GM21576 (cell line): ENCODE results near the gene ANO8.
"Not testable (repeated sequence)": the region's sequence is repeated elsewhere in the genome, so short reads cannot be mapped to it uniquely, and the experiment has no call there.

Experiments used
- ATAC-seq: cut with Tn5 transposase; IDR thresholded peaks from one replicate; pipeline ENCODE4 v1.9.1; 2021; ENCODE audit warnings: mild to moderate bottlenecking, moderate library complexity; ENCODE audit not compliant: unreplicated experiment

Gene ANO8, protein sequence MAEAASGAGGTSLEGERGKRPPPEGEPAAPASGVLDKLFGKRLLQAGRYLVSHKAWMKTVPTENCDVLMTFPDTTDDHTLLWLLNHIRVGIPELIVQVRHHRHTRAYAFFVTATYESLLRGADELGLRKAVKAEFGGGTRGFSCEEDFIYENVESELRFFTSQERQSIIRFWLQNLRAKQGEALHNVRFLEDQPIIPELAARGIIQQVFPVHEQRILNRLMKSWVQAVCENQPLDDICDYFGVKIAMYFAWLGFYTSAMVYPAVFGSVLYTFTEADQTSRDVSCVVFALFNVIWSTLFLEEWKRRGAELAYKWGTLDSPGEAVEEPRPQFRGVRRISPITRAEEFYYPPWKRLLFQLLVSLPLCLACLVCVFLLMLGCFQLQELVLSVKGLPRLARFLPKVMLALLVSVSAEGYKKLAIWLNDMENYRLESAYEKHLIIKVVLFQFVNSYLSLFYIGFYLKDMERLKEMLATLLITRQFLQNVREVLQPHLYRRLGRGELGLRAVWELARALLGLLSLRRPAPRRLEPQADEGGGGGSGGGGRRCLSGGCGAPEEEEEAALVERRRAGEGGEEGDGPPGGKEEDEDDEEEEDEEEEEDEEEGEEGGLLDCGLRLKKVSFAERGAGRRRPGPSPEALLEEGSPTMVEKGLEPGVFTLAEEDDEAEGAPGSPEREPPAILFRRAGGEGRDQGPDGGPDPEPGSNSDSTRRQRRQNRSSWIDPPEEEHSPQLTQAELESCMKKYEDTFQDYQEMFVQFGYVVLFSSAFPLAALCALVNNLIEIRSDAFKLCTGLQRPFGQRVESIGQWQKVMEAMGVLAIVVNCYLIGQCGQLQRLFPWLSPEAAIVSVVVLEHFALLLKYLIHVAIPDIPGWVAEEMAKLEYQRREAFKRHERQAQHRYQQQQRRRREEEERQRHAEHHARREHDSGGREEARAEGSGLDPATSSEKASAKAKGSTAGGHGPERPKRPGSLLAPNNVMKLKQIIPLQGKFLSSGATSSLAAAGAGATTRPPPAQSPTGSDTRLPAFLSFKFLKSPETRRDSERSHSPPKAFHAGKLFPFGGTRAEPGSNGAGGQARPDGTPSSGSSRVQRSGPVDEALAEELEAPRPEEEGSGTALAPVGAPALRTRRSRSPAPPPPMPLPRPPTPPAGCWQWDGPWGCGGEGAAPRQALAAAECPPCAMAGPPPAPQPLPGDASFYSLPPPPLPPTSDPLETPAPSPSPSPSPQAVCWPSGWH

DNA sequence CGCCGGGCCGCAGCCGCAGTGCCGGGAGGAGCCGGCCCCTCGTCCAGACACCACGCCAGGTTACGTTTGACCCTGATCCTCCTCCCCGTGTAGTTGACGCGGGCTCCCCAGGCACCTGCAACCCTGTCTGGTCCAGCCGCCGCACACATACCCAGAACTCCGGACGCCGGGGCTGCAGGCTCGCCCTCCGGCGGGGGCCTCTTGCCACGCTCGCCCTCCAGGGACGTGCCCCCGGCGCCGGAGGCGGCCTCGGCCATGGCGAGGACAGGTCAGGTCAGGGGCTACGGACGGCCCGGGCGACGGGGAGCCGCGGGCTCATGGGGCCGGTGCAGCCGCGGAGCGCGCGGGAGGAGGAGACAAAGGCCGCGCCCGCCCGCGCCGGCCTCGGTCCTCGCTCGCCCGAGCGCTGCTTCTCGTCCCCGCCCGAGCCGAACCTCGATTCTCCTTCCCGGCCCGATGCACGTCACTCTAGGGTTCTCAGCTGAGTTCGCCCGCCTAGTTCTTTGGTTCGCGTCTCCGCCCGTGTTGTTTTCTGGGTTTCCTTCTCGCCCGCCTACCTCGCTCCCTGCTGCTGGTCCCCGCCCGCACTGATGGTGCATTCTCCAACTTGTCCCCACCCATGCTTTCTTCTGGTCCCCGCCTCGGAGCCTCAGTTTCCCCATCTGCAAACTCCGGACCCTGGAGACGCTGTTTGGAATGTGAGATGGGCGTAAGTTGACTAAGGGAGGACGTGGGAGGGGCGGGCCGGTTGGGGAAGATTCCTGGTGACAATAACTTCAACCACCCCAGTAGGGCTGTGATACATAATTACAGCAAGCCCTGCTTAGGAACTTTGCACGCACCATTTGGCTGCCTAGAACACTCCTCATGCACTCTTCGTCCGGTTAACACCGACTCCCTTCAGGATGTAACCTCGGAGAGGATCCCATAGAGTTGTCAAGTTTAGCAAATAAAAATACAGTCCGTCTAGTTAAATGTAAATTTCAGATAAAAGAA lies at the start of gene ANO8:
Gene ANO8 (minus strand): TSS at position 442 of the 996 bp plus-strand sequence. CDS start 185 bp downstream, at position 257.
- peak; percentile 35 for ATAC-seq

DNA sequence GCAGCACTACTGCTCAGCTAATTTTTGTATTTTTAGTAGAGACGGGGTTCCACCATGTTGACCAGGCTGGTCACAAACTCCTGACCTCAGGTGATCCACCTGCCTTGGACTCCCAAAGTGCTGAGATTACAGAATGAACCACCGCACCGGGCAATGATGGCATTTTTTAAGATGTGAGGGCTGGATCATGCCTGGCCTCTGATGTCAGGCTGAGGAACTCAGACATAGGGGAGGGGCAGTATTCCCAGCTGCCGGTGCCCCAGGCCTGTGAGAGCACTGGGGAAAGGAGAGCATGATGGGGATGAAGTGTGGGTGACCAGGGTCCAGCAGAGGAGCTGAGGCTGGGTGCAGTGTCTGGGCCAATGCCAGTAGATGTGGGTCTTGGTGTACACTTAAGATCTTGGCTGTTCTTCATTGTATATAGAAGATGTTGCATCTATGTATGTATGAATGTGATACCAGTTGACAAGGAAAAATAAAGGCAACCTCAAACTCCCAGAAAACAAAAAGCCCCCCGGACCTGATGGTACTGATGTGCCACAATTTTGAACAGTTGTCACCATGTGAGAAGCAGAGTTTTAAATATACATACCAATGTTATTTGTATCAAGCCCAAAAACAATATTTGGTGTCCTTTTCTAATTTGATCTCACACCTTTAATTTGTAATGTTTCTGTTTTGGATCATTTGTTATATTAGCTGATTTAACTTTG lies 45.9 kb upstream of the ANO8 start:
- no peak for ATAC-seq

DNA sequence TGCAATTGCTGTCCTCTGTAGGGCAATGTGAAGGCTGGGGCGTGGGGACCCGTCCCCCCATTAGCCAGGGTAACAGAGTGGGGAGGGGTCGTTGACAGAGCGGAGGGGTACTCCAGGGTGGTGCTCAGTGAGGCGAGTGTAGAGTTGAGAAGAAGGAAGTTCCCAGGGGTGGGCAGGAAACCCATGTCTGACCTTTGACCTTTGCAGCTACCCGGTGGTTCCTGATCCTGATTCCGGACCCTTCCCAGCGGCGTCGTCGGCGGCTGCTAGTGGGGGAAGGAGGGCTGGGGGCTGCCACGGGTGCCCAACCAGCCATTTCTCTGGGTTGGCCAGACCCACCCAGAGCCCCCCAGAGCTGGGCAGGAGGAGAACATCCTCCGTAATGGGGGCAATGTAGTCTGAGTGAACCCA lies 44.6 kb upstream of the ANO8 start:
- ATAC-seq = no peak

DNA sequence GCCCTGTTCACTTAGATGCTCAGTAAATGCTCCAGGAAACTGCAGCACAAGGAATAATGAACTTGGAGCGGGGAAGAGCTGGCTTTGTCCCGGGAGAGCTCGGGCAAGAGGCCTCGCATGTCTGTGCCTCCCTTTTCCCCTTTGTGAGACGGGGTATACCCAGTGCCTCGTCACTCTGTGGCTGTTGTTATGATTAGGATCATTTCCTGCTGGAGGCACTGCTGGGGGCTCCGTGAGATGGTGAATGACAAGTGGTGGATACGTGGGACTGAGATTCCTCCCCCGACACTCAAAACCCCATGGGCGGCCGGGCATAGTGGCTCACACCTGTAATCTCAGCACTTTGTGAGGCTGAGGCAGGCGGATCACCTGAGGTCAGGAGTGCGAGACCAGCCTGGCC lies 43.6 kb upstream of the ANO8 start:
- no peak for ATAC-seq

DNA sequence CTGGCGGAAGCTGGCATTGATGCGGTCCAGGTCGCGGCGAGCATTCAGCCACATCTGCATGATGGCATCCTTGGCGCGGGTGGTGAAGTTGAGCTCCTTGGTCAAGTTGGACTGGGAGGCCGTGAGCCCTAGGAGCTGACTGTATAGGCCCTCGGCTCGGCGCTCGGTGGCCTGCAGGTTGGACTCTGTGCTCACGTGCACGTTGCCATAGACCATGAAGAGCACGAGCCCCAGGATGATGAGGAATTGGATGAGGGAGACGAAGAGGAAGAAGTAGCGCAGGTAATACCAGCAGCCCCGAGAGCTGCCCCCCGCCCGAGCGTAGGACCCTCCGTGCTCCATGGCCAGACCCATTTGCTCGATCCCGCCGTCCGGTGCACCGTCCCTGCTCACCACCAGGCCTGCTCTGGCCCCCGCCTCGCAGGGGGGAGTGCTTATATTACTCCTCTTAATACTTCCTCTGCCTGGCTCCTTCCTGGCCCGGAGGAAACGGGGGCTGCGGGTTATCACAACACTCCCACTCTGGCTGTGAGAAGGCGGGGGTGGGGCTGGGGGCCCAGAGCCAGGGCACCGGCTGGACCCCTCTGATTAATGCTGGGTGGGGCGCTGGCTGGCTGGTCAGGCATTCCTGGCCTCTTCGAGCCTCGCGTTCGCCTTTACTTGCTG lies 42.4 kb upstream of the ANO8 start, which contains the start of gene PLVAP:
Gene PLVAP (minus strand): TSS at position 408 of the 666 bp plus-strand sequence. CDS start 54 bp downstream, at position 354.
- no peak for ATAC-seq

DNA sequence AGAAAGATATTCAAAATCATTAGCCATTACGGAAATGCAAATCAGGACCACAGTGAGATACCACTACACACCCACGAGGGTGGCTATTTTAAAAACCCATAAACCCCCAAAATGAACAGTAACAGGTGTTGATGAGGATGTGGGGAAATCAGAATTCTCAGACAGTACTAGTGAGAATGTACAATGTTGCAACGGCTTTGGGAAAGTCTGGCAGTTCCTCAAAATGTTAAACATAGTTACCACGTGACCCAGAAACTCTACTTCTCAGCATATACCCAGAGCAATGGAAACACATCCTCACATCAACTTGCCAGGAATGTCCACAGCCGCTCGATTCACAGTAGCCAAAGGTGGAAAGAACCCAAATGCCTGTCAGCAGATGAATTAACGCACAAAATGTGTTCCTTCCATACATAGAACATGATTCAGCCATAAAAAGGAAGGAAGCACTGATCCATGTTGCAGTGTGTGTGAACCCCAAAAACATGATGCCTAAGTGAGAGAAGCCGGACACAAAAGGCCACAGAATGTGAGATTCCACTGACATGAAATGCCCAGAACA lies 35.5 kb upstream of the ANO8 start:
- ATAC-seq = peak; percentile 75

DNA sequence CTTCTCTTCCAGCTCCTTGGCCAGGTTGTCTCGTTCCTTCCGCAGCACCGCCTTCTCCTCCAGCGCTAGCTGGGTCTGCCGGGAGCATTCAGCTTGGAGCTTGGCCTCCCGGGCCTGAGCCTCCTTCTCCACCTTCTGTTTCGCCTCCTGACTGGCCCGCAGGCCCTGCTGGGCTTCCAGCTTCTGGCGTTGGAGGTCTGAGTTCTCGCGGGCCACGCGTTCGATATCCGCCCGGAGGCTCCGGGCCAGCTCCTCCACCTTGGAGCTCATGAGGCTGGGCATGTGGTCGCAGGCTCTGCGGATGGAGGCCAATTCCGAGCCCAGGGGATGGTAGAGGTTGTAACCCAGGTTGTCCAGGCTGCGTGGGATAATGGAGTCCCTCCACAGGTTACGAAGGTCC lies 30.7 kb upstream of the ANO8 start:
- no peak for ATAC-seq

DNA sequence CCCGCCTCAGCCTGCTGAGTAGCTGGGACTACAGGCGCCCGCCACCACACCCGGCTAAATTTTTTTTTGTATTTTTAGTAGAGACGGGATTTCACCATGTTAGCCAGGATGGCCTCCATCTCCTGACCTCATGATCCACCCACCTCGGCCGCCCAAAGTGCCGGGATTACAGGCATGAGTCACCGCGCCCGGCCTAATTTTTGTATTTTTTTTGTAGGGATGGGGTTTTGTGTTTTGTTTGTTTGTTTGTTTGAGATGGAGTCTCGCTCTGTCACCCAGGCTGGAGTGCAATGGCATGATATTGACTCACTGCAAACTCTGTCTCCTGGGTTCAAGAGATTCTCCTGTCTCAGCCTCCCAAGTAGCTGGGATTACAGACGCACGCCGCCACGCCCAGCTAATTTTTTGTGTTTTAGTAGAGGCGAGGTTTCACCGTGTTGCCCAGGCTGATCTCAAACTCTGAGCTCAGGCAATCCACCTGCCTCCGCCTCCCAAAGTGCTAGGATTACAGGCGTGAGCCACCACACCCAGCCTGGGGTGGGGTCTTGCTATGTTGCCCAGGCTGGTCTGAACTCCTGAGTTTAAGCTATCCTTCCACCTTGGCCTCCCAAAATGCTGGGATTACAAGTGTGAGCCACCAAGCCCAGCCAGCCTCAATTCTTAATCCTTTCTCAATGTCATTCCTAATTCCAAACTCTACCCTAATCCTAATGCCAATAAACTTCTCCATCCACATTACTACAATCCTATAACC lies 29.4 kb upstream of the ANO8 start:
- not testable (repeated sequence) for ATAC-seq

DNA sequence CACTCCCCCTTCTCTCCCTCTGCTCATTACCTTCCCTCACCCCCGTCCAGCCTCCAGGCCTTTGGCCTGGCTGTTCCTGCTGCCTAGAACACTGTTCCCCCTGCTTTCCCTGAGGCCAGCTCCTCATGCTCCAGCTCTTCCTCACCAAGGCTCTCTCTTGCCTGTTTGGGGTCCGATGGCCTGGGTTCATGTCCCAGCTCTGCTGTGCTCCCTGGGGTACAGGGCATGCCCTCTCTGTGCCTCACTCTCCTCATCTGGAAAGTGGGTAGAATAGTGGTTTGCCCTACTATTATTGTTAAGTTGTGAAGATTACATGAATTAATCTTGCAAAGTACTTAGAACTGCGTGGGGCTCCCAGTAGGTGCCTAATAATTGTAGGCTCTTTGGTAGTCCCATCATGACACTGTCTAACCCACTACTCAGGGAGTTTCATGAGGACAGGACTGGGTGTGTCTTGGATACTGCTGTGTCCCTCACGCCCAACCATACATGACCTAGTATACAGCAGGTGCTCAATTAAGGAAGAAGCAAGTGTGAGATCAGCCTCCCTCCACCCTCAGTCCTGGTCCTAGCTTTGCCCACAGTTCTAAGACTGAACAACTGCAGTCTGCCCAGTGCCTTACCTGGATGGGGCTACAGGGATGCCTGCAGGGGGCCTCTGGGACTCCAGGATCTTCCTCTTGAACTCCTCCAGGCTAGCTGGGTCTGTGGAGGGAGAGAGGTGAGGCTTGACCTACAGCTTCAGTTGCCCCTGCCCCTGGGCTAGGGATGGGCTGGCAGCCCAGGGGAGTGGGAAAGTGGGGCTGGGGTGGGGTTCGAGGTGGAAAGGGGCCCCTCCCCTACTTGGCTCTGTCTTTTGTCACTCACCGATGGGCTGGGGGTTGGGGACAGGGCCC lies 25.5 kb upstream of the ANO8 start:
- no peak for ATAC-seq

DNA sequence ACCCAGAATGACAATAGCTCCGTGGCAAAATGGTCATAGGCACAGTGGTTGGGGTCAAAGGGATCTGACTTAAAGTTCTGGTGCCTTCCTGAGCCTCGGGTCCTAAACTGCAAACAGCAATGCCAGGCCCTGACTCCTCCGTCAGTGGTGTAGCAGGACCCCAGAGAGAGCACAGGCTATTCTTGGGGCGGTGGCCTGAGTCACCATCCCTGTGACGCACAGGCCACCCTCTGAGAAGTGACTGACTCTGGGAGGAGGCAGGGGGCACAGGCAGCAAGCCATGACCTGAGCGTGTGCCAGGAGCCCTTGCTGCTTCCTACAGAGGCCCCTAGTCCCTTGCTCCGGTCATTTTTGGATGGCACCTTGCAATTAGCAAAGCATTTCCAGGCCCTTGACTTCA lies 23.7 kb upstream of the ANO8 start:
- no peak for ATAC-seq

DNA sequence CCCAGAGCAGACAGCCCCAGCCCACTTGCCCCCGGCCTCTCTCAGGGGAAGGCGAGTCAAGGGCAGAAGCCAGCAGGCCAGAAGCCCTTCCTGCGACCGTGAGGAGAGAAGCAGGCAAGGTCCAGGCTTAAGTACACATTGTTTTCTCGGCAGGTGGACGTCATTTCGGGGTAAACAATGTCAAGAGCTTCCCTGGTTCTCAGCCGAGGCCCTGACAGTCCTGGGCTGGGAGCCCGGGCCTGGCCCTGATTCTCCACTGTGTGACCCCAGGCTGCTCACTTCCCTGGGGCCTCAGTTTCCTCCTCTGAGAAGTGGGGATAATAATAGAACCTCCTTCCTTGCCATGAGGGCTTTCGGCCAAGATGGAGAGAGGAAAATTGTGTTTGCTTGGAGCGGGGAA lies 23.1 kb upstream of the ANO8 start:
- no peak for ATAC-seq

DNA sequence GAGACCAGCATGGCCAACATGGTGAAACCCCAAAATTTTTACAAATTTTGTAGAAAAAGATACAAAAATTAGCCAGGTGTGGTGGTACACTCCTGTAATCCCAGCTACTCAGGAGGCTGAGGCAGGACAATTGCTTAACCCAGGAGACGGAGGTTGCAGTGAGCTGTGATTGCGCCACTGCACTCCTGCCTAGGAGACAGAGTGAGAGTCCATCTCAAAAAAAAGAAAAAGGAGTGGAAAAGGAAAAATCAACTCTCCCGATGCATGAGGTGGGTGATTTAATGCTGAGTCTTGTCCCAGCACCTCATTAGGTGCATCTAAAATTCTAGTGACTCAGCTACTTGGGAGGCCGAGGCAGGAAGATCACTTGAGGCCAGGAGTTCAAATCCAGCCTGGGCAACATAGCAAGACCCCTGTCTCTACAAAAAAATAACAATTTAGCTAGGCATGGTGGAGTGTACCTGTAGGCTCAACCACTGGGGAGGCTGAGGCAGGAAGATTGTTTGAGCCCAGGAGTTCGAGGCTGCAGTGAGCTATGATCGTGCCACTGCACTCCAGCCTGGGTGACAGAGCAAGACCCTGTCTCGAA lies 22.5 kb upstream of the ANO8 start:
- ATAC-seq = no peak

DNA sequence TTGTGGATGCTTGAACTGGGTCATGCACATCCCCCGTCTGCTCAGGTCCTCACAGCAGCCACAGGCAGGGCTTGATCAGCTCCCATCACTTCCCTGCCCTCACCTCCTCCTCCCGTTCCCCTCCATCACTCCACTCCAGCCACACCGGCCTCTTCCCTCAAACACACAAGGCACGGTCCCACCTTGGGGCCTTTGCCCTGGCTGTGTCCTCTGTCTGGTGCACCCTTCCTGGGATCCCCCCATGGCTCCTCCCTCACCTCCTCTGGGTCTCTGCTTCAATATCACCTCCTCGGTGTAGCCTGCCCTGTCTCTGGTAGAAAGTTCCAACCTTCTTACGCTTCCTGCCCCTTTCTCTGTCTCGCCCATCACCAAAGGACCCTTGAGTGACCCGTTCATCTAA lies 18.7 kb upstream of the ANO8 start:
- ATAC-seq = no peak

DNA sequence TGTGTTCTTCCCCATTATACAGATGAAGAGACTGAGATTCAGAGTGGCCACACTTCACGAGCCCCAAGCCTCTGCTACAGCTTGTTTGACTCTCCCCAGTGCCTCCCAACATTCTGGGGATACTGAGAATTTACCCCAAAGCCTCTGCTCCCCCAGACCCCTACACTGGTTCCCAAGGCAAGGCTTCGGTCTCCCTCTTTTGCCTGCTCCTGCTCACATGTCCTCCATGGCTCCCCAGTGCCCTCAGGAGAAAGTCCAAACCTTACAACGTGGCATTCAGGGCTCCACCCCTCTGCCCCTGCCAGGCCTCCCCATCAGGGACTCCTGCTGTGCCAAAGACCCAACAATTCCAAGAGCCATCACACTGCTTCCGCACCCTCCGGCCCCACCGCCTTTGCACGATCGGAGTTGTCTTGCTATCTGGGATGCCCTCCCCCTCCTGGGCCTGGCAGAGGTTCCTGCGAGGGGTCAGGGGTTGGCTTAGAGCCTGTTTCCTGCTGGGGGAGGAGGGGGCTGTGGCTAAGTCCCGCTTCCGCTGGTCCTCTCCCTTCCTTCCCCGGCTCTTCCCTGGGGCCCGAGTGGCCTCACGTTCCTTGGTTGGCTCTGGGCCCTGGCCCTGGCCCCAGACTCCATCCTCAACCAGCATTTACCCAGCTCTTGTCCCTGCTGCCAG lies 18.1 kb upstream of the ANO8 start:
- no peak for ATAC-seq

DNA sequence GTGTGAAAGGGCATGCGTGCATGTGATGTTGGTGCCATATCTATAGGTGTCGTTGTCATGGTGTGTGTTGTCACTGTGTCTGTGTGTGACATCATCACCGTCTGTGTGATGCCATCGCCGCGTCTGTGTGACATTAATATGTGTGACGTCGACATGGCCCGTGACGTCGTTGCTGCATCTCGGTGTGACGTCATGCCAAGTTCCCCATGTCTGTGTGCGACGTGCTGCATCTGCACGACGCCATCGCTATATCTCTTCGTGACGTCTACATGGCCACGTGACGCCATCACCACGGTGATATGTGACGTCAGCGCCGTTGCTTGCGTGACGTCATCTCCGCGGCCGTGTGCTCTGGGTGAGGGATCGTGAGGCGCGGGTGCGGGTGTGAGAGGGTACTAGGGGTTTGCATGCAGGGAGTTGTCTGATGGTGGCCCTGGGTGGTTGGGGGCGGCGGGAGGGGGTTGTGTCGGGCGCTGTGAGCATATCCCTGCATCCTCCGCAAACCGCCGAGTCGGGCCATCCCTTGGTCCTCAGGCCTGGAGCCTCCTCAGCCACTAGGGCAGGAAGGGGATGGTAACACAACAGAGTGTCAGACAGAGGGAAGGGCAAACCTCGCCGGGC lies 17.3 kb upstream of the ANO8 start:
- ATAC-seq = no peak
